ENCODE measurements around the gene AEBP2.

AEBP2 gene

DNA sequence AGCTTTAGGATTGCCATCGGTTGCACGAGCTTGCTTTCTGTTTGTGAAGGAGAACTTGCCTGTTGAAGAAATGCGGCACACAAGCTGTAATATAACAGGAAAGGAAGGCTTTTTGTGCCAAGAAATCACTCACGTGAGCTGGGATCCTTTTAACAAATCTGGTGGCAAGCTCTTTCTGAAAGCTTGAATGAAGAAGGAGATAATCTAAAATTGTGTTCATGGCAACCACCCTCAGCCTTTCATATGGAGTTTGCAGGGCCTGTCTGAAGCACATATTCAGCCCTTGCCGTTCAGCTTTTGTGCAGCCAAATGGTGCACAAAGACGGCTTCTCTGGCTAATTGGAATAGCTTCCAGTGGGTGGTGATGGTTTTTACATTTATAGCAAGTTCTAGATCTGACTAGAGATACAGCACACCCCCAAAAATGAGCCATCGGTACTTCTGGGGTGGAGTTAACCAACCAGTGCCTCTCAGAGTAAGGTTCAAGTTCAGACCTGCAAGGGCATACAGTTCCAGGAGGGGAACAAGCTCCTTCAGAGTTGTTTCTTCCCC, 107.4 kb downstream of the AEBP2 start:
- no peak for TF ChIP-seq TAF1 (IDR thresholded peaks at IDR 0.05; ENCODE audit: borderline replicate concordance, insufficient read depth, low read length)
- no peak for TF ChIP-seq POLR2AphosphoS5 (IDR thresholded peaks at IDR 0.05; ENCODE audit: low read depth, low read length)
- TF ChIP-seq SIN3A (IDR thresholded peaks at IDR 0.05; ENCODE audit: borderline replicate concordance, insufficient read depth, low read length) = no peak
- no peak for TF ChIP-seq FOXP2 (optimal IDR thresholded peaks at IDR 0.05; ENCODE audit: borderline replicate concordance, extremely low read depth, extremely low read length, insufficient read depth)
- TF ChIP-seq, protein P1, sequence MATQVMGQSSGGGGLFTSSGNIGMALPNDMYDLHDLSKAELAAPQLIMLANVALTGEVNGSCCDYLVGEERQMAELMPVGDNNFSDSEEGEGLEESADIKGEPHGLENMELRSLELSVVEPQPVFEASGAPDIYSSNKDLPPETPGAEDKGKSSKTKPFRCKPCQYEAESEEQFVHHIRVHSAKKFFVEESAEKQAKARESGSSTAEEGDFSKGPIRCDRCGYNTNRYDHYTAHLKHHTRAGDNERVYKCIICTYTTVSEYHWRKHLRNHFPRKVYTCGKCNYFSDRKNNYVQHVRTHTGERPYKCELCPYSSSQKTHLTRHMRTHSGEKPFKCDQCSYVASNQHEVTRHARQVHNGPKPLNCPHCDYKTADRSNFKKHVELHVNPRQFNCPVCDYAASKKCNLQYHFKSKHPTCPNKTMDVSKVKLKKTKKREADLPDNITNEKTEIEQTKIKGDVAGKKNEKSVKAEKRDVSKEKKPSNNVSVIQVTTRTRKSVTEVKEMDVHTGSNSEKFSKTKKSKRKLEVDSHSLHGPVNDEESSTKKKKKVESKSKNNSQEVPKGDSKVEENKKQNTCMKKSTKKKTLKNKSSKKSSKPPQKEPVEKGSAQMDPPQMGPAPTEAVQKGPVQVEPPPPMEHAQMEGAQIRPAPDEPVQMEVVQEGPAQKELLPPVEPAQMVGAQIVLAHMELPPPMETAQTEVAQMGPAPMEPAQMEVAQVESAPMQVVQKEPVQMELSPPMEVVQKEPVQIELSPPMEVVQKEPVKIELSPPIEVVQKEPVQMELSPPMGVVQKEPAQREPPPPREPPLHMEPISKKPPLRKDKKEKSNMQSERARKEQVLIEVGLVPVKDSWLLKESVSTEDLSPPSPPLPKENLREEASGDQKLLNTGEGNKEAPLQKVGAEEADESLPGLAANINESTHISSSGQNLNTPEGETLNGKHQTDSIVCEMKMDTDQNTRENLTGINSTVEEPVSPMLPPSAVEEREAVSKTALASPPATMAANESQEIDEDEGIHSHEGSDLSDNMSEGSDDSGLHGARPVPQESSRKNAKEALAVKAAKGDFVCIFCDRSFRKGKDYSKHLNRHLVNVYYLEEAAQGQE (IDR thresholded peaks at IDR 0.05; ENCODE audit: insufficient read depth in 1 of 2, low read depth in 2 of 2, low read length in 2 of 2) = no peak

DNA sequence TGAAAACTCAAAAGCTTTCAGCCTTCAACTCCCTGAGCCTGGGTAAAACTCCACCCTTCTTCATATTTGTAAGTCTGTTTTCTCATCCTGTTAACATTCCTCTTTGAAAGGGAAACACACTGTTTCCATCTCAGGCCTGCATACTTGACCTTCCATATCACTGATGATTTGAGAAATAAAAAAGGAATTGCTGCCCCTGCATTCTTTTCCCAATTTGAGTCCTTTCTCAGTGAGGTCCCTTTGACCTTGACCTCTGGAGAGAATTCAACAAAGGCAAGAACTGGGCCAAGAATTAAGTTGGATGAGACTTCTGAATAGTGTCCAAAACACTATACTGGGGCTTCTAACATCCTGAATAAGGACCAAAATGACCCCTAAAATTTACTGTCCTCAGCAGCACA, 108.0 kb downstream of the AEBP2 start:
- TF ChIP-seq, protein P1 (IDR thresholded peaks at IDR 0.05; ENCODE audit: insufficient read depth in 1 of 2, low read depth in 2 of 2, low read length in 2 of 2) = no peak
- TF ChIP-seq SIN3A (IDR thresholded peaks at IDR 0.05; ENCODE audit: borderline replicate concordance, insufficient read depth, low read length) (no peak), TAF1 (IDR thresholded peaks at IDR 0.05; ENCODE audit: borderline replicate concordance, insufficient read depth, low read length) (no peak)

DNA sequence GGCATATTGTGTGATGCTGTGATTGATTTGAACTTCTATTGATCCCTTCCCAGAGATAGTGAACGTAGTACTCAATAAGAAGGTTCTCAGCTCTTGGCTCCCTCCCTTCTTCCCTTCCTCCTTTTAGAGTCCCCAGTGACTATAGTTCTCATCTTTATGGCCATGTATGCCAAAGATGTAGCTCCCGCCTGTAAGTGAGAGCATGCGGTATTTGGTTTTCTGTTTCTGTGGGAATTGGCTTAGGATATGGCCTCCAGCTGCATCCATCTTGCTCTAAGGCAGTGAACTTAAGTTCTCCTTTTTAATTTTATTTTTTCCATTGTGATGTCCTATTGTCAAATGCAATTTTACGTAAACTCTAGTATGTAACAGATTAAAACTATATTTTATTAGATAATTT, 109.5 kb downstream of the AEBP2 start:
- TF ChIP-seq TAF1 (IDR thresholded peaks at IDR 0.05; ENCODE audit: borderline replicate concordance, insufficient read depth, low read length) (no peak), SIN3A (IDR thresholded peaks at IDR 0.05; ENCODE audit: borderline replicate concordance, insufficient read depth, low read length) (no peak), POLR2AphosphoS5 (IDR thresholded peaks at IDR 0.05; ENCODE audit: low read depth, low read length) (no peak), FOXP2 (optimal IDR thresholded peaks at IDR 0.05; ENCODE audit: borderline replicate concordance, extremely low read depth, extremely low read length, insufficient read depth) (no peak)
- TF ChIP-seq, protein P1 (IDR thresholded peaks at IDR 0.05; ENCODE audit: insufficient read depth in 1 of 2, low read depth in 2 of 2, low read length in 2 of 2) = no peak

DNA sequence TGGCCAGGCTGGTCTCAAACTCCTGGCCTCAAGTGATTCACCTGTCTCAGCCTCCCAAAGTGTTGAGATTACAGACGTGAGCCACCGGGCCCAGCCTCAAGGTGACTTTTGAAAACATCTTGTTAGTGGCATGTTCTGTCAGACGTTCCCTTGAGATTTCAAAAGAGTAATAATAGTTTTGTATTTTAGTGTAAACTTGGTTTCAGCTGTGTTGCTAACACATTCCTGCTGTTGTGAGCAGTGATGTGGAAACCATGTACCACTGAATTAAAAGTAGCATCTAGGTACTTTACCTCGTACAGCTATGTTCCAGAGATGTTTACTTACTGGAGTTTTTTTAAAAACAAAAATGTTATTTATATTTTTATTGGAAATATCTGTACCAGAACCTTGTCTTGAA, 111.3 kb downstream of the AEBP2 start:
- TF ChIP-seq, protein P1 (IDR thresholded peaks at IDR 0.05; ENCODE audit: insufficient read depth in 1 of 2, low read depth in 2 of 2, low read length in 2 of 2) = no peak
- TF ChIP-seq FOXP2 (optimal IDR thresholded peaks at IDR 0.05; ENCODE audit: borderline replicate concordance, extremely low read depth, extremely low read length, insufficient read depth) (no peak), TAF1 (IDR thresholded peaks at IDR 0.05; ENCODE audit: borderline replicate concordance, insufficient read depth, low read length) (no peak), SIN3A (IDR thresholded peaks at IDR 0.05; ENCODE audit: borderline replicate concordance, insufficient read depth, low read length) (no peak), POLR2AphosphoS5 (IDR thresholded peaks at IDR 0.05; ENCODE audit: low read depth, low read length) (no peak)

DNA sequence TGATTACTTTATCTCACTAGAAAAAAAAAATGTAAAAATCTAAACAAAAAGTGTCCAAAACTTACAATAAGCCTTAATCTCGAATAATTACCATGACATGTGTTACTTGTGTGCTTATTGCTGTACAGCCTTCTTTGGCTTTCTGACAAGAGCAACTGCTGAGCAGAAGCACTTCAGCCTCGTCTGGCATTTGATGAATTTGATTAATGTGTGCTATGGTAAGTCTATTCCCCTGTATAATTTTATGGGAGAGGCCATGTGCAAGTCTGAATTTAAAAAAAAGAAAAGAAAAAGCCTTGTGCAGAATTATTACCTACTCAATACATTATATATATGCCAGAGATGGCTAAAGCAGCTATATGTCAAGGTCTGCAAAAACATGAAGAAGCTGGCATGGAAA, 113.9 kb downstream of the AEBP2 start:
- no peak for TF ChIP-seq FOXP2 (optimal IDR thresholded peaks at IDR 0.05; ENCODE audit: borderline replicate concordance, extremely low read depth, extremely low read length, insufficient read depth)
- TF ChIP-seq, protein P1 (IDR thresholded peaks at IDR 0.05; ENCODE audit: insufficient read depth in 1 of 2, low read depth in 2 of 2, low read length in 2 of 2) = no peak
- TF ChIP-seq SIN3A (IDR thresholded peaks at IDR 0.05; ENCODE audit: borderline replicate concordance, insufficient read depth, low read length) = no peak
- TF ChIP-seq TAF1 (IDR thresholded peaks at IDR 0.05; ENCODE audit: borderline replicate concordance, insufficient read depth, low read length) = no peak
- no peak for TF ChIP-seq POLR2AphosphoS5 (IDR thresholded peaks at IDR 0.05; ENCODE audit: low read depth, low read length)
